ENCODE measurements around the gene ZNF644.
A peak's percentile ranks its signal among the peaks of the same experiment; 100 is the strongest.
"Not testable (repeated sequence)": the region's sequence is repeated elsewhere in the genome, so short reads cannot be mapped to it uniquely, and the experiment has no call there.

ZNF644 gene

DNA sequence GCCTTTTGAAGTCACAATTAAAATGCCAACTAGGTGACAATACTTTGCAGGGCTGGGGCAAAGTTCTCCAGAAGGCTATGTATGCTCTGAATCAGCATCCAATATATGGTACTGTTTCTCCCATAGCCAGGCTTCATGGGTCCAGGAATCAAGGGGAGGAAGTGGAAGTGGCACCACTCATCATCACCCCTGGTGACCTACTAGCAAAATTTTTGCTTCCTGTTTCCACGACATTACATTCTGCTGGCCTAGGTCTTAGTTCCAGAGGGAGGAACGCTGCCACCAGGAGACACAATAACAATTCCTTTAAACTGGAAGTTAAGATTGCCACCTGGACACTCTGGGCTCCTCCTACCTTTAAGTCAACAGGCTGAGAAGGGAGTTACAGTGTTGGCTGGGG lies 22.9 kb upstream of the ZNF644 start:
- H3K4me1 ChIP-seq (ENCODE audit: control insufficient read depth, low read depth, low read length); H3K4me3 ChIP-seq (ENCODE audit: low read length); H3K36me3 ChIP-seq (ENCODE audit: control insufficient read depth, low read depth, low read length); H3K9ac ChIP-seq (ENCODE audit: low read length); H3K9me3 ChIP-seq (ENCODE audit: control insufficient read depth, low read depth, low read length); H3K27ac ChIP-seq (ENCODE audit: low read length); H3K27me3 ChIP-seq (ENCODE audit: control insufficient read depth, insufficient read depth, low read length): not testable (repeated sequence)

DNA sequence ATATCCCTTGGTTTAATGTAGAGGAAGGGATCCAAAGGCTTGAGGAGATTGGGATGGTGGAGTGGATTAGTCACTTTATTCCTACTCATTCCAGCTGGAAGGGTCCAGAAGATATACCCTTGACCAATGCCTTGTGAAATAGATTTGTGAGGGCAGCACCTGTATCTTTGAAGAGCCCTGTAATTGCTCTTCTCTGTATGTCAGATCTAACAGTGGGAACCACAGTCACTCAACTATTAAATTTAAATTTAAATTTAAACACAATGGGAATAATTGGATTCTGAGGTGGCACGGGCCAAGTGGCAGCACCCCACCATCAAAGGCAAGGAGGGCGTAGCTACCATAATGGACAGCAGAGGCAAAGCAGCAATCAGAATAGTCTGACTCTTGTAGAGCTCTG lies 20.5 kb upstream of the ZNF644 start:
- not testable (repeated sequence) for H3K9ac ChIP-seq (ENCODE audit: low read length); H3K4me3 ChIP-seq (ENCODE audit: low read length); H3K4me1 ChIP-seq (ENCODE audit: control insufficient read depth, low read depth, low read length); H3K27ac ChIP-seq (ENCODE audit: low read length); H3K9me3 ChIP-seq (ENCODE audit: control insufficient read depth, low read depth, low read length); H3K36me3 ChIP-seq (ENCODE audit: control insufficient read depth, low read depth, low read length)
- H3K27me3 ChIP-seq (ENCODE audit: control insufficient read depth, insufficient read depth, low read length) = peaks cover 13% of the 10 kb centered on the region

DNA sequence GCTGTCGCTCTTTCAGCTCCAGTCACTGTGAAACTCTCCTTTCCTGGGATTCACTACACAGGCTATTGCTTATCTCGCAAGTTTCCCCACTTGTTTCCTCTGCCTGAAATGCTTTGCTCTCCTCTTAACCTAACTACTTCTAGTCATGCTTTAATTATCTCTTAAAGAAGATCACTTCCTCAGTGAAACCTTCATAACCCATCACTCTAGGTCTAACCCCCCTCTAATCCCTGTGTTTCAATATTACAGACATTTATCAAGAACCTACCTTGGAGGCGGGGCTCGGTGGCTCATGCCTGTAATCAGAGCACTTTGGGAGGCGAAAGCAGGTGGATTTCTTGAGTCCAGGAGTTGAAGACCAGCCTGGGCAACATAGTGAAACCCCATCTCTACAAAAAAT lies 16.7 kb upstream of the ZNF644 start:
- H3K27ac ChIP-seq (ENCODE audit: low read length) = no peak overlapping the region
- H3K9ac ChIP-seq (ENCODE audit: low read length) = no peak overlapping the region
- no peaks in the 10 kb centered on the region for H3K4me1 ChIP-seq (ENCODE audit: control insufficient read depth, low read depth, low read length)
- no peaks in the 10 kb centered on the region for H3K9me3 ChIP-seq (ENCODE audit: control insufficient read depth, low read depth, low read length)
- peaks cover 15% of the 10 kb centered on the region for H3K27me3 ChIP-seq (ENCODE audit: control insufficient read depth, insufficient read depth, low read length)
- H3K36me3 ChIP-seq (ENCODE audit: control insufficient read depth, low read depth, low read length) = no peaks in the 10 kb centered on the region
- no peak overlapping the region for H3K4me3 ChIP-seq (ENCODE audit: low read length)

DNA sequence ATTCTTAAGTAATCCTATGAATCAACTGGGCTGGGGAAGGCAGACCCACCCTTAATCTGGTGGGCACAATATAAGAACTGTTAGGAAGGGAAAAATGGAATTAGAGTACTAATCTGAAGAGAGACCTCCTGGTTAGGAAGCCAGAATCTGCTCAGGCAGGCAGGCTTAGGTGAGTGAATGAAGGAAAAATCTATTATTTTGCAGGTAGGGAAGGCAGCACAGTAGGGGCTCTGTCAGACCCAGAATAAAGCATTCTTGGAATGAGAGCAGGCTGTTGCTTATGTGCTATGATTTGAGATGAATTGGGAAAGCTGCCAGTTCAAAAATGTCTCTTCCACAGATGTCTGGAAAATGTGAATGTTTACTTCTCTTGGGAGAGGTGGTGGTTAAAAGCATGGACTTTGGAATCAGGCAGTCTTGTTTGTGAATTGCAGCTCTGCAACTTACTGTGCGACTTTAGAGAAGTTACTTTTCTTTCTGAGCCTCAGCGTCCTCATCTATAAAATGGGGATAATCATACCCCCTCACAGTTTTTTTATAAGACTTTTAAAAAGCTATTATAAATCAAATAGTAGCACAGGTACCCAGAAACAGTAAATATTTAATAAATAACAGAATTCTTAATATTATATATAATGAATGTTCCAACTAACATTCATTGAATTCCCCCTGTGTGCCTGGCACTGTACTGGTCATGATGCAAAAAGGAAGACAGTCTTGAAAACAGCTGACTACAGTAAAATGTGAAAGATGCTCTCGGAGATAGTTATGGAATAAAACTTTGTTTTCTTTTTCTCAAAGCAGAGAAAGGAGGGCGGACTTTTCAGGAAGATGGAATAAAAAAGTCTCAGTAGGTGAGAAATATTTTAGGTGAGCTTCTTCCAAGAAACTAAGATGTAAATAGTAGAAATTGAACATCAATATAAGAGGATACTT lies 15.3 kb upstream of the ZNF644 start:
- H3K9me3 ChIP-seq (ENCODE audit: control insufficient read depth, low read depth, low read length) = no peaks in the 10 kb centered on the region
- no peak overlapping the region for H3K27ac ChIP-seq (ENCODE audit: low read length)
- H3K36me3 ChIP-seq (ENCODE audit: control insufficient read depth, low read depth, low read length) = no peaks in the 10 kb centered on the region
- no peak overlapping the region for H3K9ac ChIP-seq (ENCODE audit: low read length)
- H3K4me1 ChIP-seq (ENCODE audit: control insufficient read depth, low read depth, low read length) = no peaks in the 10 kb centered on the region
- H3K27me3 ChIP-seq (ENCODE audit: control insufficient read depth, insufficient read depth, low read length) = peaks cover 15% of the 10 kb centered on the region
- H3K4me3 ChIP-seq (ENCODE audit: low read length) = no peak overlapping the region

DNA sequence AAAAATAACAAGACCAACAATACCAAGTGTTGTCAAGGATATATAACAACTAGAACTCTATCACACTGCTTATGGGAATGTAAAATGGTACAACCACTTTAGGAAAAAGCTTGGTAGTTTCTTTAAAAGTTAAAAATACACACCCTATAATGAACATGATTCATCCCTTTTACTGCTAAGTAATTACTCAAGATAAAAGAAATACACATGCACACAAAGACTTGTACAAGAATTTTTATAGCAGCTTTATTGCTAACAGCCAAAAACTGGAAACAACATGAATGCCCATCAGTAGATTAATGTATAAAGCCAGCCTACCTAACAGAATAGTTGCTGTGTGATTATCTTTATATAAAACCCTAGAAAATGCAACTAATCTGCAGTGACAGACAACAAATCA lies 10.5 kb upstream of the ZNF644 start:
- no peaks in the 10 kb centered on the region for H3K36me3 ChIP-seq (ENCODE audit: control insufficient read depth, low read depth, low read length)
- no peak overlapping the region for H3K27ac ChIP-seq (ENCODE audit: low read length)
- no peak overlapping the region for H3K9ac ChIP-seq (ENCODE audit: low read length)
- H3K4me3 ChIP-seq (ENCODE audit: low read length) = no peak overlapping the region
- no peaks in the 10 kb centered on the region for H3K9me3 ChIP-seq (ENCODE audit: control insufficient read depth, low read depth, low read length)
- H3K27me3 ChIP-seq (ENCODE audit: control insufficient read depth, insufficient read depth, low read length) = peaks cover 1% of the 10 kb centered on the region
- no peaks in the 10 kb centered on the region for H3K4me1 ChIP-seq (ENCODE audit: control insufficient read depth, low read depth, low read length)

DNA sequence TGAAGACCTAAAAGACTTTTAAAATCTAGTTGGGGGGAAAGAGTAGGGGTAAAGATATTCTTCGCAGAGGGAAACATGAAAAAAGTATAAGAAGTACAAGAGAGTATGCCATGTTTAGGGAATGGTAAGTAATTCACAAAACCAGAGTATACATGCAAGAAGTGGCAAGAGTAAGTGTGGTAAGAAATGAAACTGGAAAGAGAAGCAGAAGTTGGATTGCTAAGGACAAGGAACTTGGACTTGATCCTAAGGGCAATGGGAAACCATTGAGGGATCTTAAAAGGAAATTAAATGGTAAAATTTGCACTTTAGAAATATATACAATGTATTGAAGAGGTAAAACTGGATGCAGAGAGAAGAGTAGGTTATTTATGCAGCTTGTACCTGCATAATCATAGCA lies 9.2 kb upstream of the ZNF644 start:
- no peaks in the 10 kb centered on the region for H3K4me1 ChIP-seq (ENCODE audit: control insufficient read depth, low read depth, low read length)
- no peak overlapping the region for H3K27ac ChIP-seq (ENCODE audit: low read length)
- no peaks in the 10 kb centered on the region for H3K9me3 ChIP-seq (ENCODE audit: control insufficient read depth, low read depth, low read length)
- H3K36me3 ChIP-seq (ENCODE audit: control insufficient read depth, low read depth, low read length) = no peaks in the 10 kb centered on the region
- no peak overlapping the region for H3K4me3 ChIP-seq (ENCODE audit: low read length)
- H3K9ac ChIP-seq (ENCODE audit: low read length) = no peak overlapping the region
- H3K27me3 ChIP-seq (ENCODE audit: control insufficient read depth, insufficient read depth, low read length) = no peaks in the 10 kb centered on the region

DNA sequence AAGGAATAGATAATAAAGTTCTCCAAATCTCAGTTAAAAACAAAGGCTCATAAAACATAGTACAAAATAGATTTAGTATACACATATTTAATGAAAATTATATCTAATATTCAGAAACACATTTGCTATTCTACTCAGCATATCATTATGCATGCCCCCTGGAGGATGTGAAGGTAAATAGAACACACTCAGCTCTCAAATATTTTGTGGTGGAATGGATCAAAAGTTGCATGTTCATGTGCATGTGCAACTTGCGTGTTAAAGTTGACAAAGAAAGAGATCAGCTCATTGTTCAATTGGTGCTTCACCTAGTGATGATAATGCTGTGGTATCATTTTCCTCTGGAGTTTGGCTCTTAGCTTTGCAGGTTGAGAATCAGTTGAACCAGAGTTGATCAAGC lies 4.9 kb upstream of the ZNF644 start:
- H3K27me3 ChIP-seq (ENCODE audit: control insufficient read depth, insufficient read depth, low read length) = no peaks in the 10 kb centered on the region
- H3K27ac ChIP-seq (ENCODE audit: low read length) = no peak overlapping the region
- H3K4me1 ChIP-seq (ENCODE audit: control insufficient read depth, low read depth, low read length) = peaks cover 12% of the 10 kb centered on the region
- no peaks in the 10 kb centered on the region for H3K36me3 ChIP-seq (ENCODE audit: control insufficient read depth, low read depth, low read length)
- no peak overlapping the region for H3K4me3 ChIP-seq (ENCODE audit: low read length)
- H3K9me3 ChIP-seq (ENCODE audit: control insufficient read depth, low read depth, low read length) = no peaks in the 10 kb centered on the region
- no peak overlapping the region for H3K9ac ChIP-seq (ENCODE audit: low read length)

DNA sequence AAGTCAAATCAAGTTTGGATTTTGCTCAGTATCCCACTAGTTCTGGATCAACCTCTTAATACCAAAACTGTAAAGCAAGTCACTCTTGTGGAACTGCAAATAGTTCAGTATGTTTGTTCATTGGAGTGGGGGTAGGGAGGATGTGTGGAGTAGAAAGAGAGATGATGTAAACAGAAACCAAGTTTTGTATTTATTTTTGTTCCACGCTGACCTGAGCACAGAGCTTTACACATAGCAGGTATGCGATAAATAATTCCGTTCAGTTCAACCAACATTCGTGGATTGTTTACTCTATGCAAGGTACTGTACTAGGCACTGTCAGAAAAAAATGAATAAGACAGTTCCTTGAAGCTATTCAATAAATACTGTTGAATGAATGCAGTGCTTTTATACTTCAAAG lies 4.5 kb upstream of the ZNF644 start:
- Histone ChIP-seq H3K9ac (ENCODE audit: low read length) (no peak overlapping the region), H3K9me3 (ENCODE audit: control insufficient read depth, low read depth, low read length) (no peaks in the 10 kb centered on the region), H3K36me3 (ENCODE audit: control insufficient read depth, low read depth, low read length) (no peaks in the 10 kb centered on the region), H3K27ac (ENCODE audit: low read length) (no peak overlapping the region), H3K4me3 (ENCODE audit: low read length) (no peak overlapping the region), H3K27me3 (ENCODE audit: control insufficient read depth, insufficient read depth, low read length) (no peaks in the 10 kb centered on the region), H3K4me1 (ENCODE audit: control insufficient read depth, low read depth, low read length) (peaks cover 12% of the 10 kb centered on the region)

DNA sequence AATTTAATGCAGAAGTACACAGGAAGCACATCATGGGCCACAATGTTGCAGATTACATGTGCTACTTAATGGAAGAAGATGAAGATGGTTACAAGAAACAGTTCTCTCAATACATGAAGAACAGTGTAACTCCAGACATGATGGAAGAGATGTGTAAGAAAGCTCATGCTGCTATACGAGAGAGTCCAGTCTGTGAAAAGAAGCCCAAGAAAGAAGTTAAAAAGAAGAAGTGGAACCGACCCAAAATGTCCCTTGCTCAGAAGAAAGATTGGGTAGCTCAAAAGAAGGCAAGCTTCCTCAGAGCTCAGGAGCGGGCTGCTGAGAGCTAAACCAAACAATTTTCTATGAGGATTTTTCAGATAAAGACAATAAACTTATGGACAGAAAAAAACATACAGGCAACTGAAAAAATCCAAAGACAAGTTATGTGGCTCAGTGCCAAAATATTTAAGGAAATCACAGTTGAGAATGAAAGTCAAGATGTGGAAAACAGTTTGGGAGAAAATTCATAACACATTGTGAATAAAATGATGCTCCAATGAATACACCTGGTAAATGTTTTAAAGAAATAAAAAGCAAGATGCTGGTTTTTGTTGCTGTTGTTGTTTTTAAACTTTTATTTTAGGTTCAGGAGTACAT lies 2.8 kb upstream of the ZNF644 start:
- H3K9ac ChIP-seq (ENCODE audit: low read length) = no peak overlapping the region
- H3K27ac ChIP-seq (ENCODE audit: low read length) = no peak overlapping the region
- peaks cover 19% of the 10 kb centered on the region for H3K4me1 ChIP-seq (ENCODE audit: control insufficient read depth, low read depth, low read length)
- no peaks in the 10 kb centered on the region for H3K9me3 ChIP-seq (ENCODE audit: control insufficient read depth, low read depth, low read length)
- no peaks in the 10 kb centered on the region for H3K27me3 ChIP-seq (ENCODE audit: control insufficient read depth, insufficient read depth, low read length)
- H3K4me3 ChIP-seq (ENCODE audit: low read length) = no peak overlapping the region
- H3K36me3 ChIP-seq (ENCODE audit: control insufficient read depth, low read depth, low read length) = peaks cover 4% of the 10 kb centered on the region

DNA sequence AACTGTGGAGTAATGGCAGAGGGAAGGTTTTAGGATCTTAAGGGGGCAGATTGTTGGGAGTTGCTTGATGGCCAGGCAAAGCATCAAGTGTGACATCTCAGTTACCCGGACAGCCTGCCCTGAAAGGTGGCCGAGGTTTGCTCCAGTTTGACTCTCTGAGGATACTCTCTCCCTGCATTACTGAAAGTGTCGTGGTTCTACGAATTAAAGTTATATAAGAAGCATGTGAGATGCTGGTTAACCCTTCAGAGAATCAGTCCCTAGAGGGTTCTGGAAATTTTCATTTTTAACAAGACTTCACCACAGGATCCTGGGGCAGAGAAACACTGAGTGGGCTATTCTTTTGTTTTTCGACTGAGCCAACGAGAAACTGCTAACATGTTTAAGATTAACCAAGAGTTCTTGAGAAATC lies 689 bp upstream of the ZNF644 start:
- H3K27ac ChIP-seq (ENCODE audit: low read length) = peak overlapping the region; percentile 85
- H3K4me3 ChIP-seq (ENCODE audit: low read length) = peak overlapping the region; percentile 80
- H3K27me3 ChIP-seq (ENCODE audit: control insufficient read depth, insufficient read depth, low read length) = no peaks in the 10 kb centered on the region
- no peaks in the 10 kb centered on the region for H3K9me3 ChIP-seq (ENCODE audit: control insufficient read depth, low read depth, low read length)
- H3K9ac ChIP-seq (ENCODE audit: low read length) = peak overlapping the region; percentile 98
- H3K4me1 ChIP-seq (ENCODE audit: control insufficient read depth, low read depth, low read length) = peaks cover 32% of the 10 kb centered on the region
- H3K36me3 ChIP-seq (ENCODE audit: control insufficient read depth, low read depth, low read length) = peaks cover 7% of the 10 kb centered on the region

DNA sequence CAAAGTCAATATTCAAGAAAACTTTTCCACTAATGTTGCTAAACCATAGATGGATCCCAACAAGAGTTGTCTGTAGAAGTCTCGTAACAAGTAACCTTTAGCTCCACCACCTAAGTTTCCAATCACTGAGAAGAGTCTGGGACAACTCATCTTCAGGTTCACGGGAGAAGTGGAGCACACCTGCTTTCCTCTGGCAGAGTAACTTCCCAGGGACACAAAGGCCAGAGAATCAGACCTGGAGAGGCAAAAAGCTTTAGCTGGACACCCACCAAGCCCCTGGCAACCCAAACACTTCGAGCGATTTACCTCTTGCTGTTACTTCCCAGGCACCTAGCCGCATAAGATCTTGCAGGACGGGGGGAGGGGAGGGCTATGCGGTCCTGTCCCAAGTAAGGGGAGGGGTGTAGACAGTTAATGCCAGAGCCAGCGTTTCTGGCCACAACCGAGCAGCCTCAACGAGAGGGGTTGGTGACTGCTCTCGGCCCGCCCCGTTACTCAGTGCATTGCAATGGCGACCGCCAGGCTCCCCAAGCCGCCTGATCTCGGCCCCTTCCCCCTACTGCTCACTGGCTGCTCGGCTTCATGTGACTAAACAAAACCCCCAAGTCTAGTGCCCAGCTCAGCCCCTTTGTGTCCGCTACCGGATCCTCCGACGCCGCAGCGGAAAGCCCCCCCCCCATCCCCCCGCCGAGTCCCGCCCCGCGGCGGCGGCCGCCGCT lies 709 bp downstream of the ZNF644 start:
- peaks cover 8% of the 10 kb centered on the region for H3K36me3 ChIP-seq (ENCODE audit: control insufficient read depth, low read depth, low read length)
- H3K4me1 ChIP-seq (ENCODE audit: control insufficient read depth, low read depth, low read length) = peaks cover 39% of the 10 kb centered on the region
- H3K4me3 ChIP-seq (ENCODE audit: low read length) = peak overlapping the region; percentile 96
- H3K27ac ChIP-seq (ENCODE audit: low read length) = peak overlapping the region; percentile 94
- no peaks in the 10 kb centered on the region for H3K9me3 ChIP-seq (ENCODE audit: control insufficient read depth, low read depth, low read length)
- H3K27me3 ChIP-seq (ENCODE audit: control insufficient read depth, insufficient read depth, low read length) = no peaks in the 10 kb centered on the region
- H3K9ac ChIP-seq (ENCODE audit: low read length) = peak overlapping the region; percentile 98

All from iPS-18a (cell line).